GM12878 (cell line): Measurements from ENCODE around the gene SPAG9. TPM values are rescaled to one million over a fixed set of nuclear protein-coding genes. Genes with fewer than 3 reads are reported as not detected.

Experiments
- ATAC-seq: fragments of 200-7000 bp; cut with Tn5 transposase; 3 replicates; pipeline ENCODE4 v1.9.1; 2020; ENCODE audit warnings: mild to moderate bottlenecking, moderate library complexity
- BruUV-seq: library from RNA; stranded (reverse); fragments of 400-500 nt; replicated peaks from 2 replicates; lab custom pipeline; 2021; lab: Mats Ljungman, UMichigan
- CTCF ChIA-PET: fragments of 300-600 bp; sonication (Branson Sonifier 250); formaldehyde crosslinking; extraction: SDS; loops from one replicate; lab custom pipeline; 2021; ENCODE audit warnings: inconsistent platforms; lab: Yijun Ruan, JAX
- POLR2A ChIA-PET: fragments of 350-600 bp; formaldehyde crosslinking; extraction: SDS; loops from one replicate; lab custom pipeline; 2021; ENCODE audit warnings: inconsistent platforms; lab: Charles Lee
- RAD21 ChIA-PET: fragments of 300-600 bp; sonication (Branson Sonifier 250); formaldehyde crosslinking; loops from one replicate; lab custom pipeline; 2023; ENCODE audit warnings: antibody characterized with exemption; ENCODE audit not compliant: unreplicated experiment; lab: Charles Lee
- SMC1A ChIA-PET: fragments of 300-600 bp; sonication (Branson Sonifier 250); formaldehyde crosslinking; loops from one replicate; lab custom pipeline; 2023; ENCODE audit not compliant: unreplicated experiment, uncharacterized antibody; lab: Charles Lee
- DNase-seq: peaks from one replicate; pipeline ENCODE4 v3.0.0-alpha.2; 2011; ENCODE audit warnings: low read depth, low spot score
- FAIRE-seq: peaks from 3 replicates; lab custom pipeline; 2011; peaks lifted over from hg19 to GRCh38; lab: Jason Lieb, UNC
- H2AFZ ChIP-seq: 2 replicates; pipeline ENCODE4 v1.6.0; 2011; ENCODE audit warnings: low read depth, low read length, control low read depth; ENCODE audit not compliant: control insufficient read depth
- H3K27ac ChIP-seq: 2 replicates; pipeline ENCODE4 v1.5.1; 2011; ENCODE audit warnings: control low read depth; ENCODE audit not compliant: control insufficient read depth, insufficient read depth
- H3K27me3 ChIP-seq, 2 experiments: replicated peaks in 1 of 2; 2 replicates each; pipeline versions ENCODE4 v1.6.0 to v1.6.1; 2011; ENCODE audit warnings: low read length in 1 of 2; ENCODE audit not compliant: control insufficient read depth in 2 of 2, insufficient read depth in 2 of 2
- H3K36me3 ChIP-seq, 2 experiments: 2 replicates each; pipeline ENCODE4 v1.5.1; 2011; ENCODE audit warnings: low read length in 1 of 2; ENCODE audit not compliant: control insufficient read depth in 2 of 2, insufficient read depth in 2 of 2
- H3K4me1 ChIP-seq: 2 replicates; pipeline ENCODE4 v1.6.1; 2011; ENCODE audit warnings: mild to moderate bottlenecking, low read length, moderate library complexity, mixed read lengths; ENCODE audit not compliant: control insufficient read depth, insufficient read depth
- H3K4me2 ChIP-seq: 2 replicates; pipeline ENCODE4 v1.6.0; 2011; ENCODE audit warnings: control low read depth; ENCODE audit not compliant: control insufficient read depth, insufficient read depth
- H3K4me3 ChIP-seq: fragments of 200-600 bp; sonication (generic); 2 replicates; pipeline ENCODE4 v1.5.1; 2016
- H3K79me2 ChIP-seq: 2 replicates; pipeline ENCODE4 v1.6.0; 2011; ENCODE audit warnings: low read length; ENCODE audit not compliant: control insufficient read depth, insufficient read depth
- H3K9ac ChIP-seq: 2 replicates; pipeline ENCODE4 v1.8.0; 2011; ENCODE audit warnings: low read length, control low read depth, mixed read lengths; ENCODE audit not compliant: control insufficient read depth, insufficient read depth
- H3K9me3 ChIP-seq: replicated peaks from 3 replicates; pipeline ENCODE4 v1.5.1; 2011; ENCODE audit warnings: mild to moderate bottlenecking, low read length; ENCODE audit not compliant: control insufficient read depth, insufficient read depth
- H4K20me1 ChIP-seq: 2 replicates; pipeline ENCODE4 v1.6.0; 2011; ENCODE audit not compliant: control insufficient read depth, insufficient read depth
- EGR1 ChIP-seq, 2 experiments: IDR thresholded peaks; 1 replicate in 1 of 2; 2 replicates in 1 of 2; pipeline ENCODE4 v1.6.1; 2011 to 2012; ENCODE audit warnings: low read depth in 2 of 2, low read length in 2 of 2, borderline replicate concordance in 1 of 2, mild to moderate bottlenecking in 1 of 2, moderate library complexity in 1 of 2
- NFXL1 ChIP-seq: fragments of 450-650 bp; IDR thresholded peaks from 2 replicates; pipeline ENCODE4 v1.6.1; 2017; ENCODE audit warnings: antibody characterized with exemption, mild to moderate bottlenecking, borderline replicate concordance
- STAT3 ChIP-seq: IDR thresholded peaks from 2 replicates; pipeline ENCODE4 v1.6.1; 2011; ENCODE audit warnings: low read depth, low read length, improper control_type of control experiment
- ZNF592 ChIP-seq: fragments of 450-650 bp; IDR thresholded peaks from 2 replicates; pipeline ENCODE4 v1.6.1; 2017; ENCODE audit warnings: mild to moderate bottlenecking, moderate library complexity
- WGBS: methylation state at CpG from one replicate; pipeline ENCODE4 v1.1.6; 2016; ENCODE audit warnings: low lambda C conversion rate; ENCODE audit not compliant: insufficient replicate concordance, insufficient coverage; ENCODE audit errors: missing lambda C conversion rate; 5-methylcytosine and 5-hydroxymethylcytosine counted together
- in situ Hi-C: fragments of 300-500 bp; cut with MboI; formaldehyde crosslinking; loops from 9 replicates; pipeline ENCODE4 v1.14.3; 2018; ENCODE audit warnings: mixed read lengths
- intact Hi-C: fragments of 100-400 bp; cut with micrococcal nuclease; formaldehyde crosslinking; loops from one replicate; pipeline ENCODE4 v1.14.2; 2022; ENCODE audit not compliant: unreplicated experiment
- polyA plus RNA-seq, 11 experiments: library from polyadenylated mRNA; depleted of rRNA in 4 of 11; unstranded in 6 of 11; stranded (reverse) in 5 of 11; fragments of >200 nt; fragmentation: Nextera tagmentation in 4 of 11; fragmentation: Illumina TruSeq in 1 of 11; extraction: Ambion mirVana in 4 of 11; extraction: Trizol in 1 of 11; gene quantifications; 1 replicate in 1 of 11; 2 replicates in 10 of 11; pipeline versions ENCODE4 v1.2.1 to v1.2.3, GENCODE V29; 2011 to 2016; ENCODE audit warnings: inconsistent platforms in 2 of 11, missing spikeins in 2 of 11, low read depth in 1 of 11
- total RNA-seq, 4 experiments: library from RNA; depleted of rRNA in 3 of 4; stranded (reverse); fragments of >200 nt in 3 of 4; fragmentation: Illumina TruSeq in 1 of 4; extraction: Trizol in 1 of 4; gene quantifications; 2 replicates each; pipeline versions ENCODE4 v1.2.1 to v1.2.3, GENCODE V29; 2013 to 2021

The SPAG9 gene
- total and polyA plus RNA-seq, 10 of the 15 experiments (the other 5 are each of a cell fraction or from before 2014, with no cell fraction given): 6.6 to 42.0 (median 24.9) TPM

GRCh38 chr17:50946891-50947781 is 173.5 kb downstream of the SPAG9 start (continued):
- no peak for TF ChIP-seq ZNF592
- TF ChIP-seq, all 136 proteins: peak for 0

GRCh38 chr17:50946223-50946890 is 174.3 kb downstream of the SPAG9 start:
- BruUV-seq: no TSS peak
- WGBS: 76% methylated on average over 12 of the region's 12 CpGs
- no peak overlapping the region for H3K4me2 ChIP-seq
- no peaks in the 10 kb centered on the region for H3K9me3 ChIP-seq
- ChIA-PET RAD21 (interaction anchor here (1.2 kb wide), 1 partner anchor 87 kb away, joined by 3 read pairs; no protein-coding TSS in a partner anchor), CTCF (interaction anchor here (2.6 to 12.2 kb wide), 2 partner anchors 94 to 95 kb away, joined by 11 to 309 read pairs; no protein-coding TSS in a partner anchor), SMC1A (interaction anchor here (1.0 to 1.5 kb wide), 2 partner anchors 81 to 86 kb away, joined by 3 read pairs; no protein-coding TSS in a partner anchor)
- no peaks in the 10 kb centered on the region for H3K79me2 ChIP-seq
- H4K20me1 ChIP-seq: no peaks in the 10 kb centered on the region
- DNase-seq (no peak), ATAC-seq (no peak), FAIRE-seq (no peak)
- intact Hi-C loops: no loop called here
- no peaks in the 10 kb centered on the region for H3K36me3 ChIP-seq
- no peak overlapping the region for H3K9ac ChIP-seq
- H3K4me1 ChIP-seq: peaks cover 14% of the 10 kb centered on the region
- H3K4me3 ChIP-seq: no peak overlapping the region
- in situ Hi-C loops: no loop called here
- no peak overlapping the region for H3K27ac ChIP-seq
- no peak overlapping the region for H2AFZ ChIP-seq
- TF ChIP-seq NFXL1: no peak
- TF ChIP-seq EGR1 (IDR thresholded peaks at IDR 0.05; ENCODE audit: borderline replicate concordance in 1 of 2, low read depth in 2 of 2, low read length in 2 of 2): no peak
- no peak for TF ChIP-seq STAT3
- TF ChIP-seq, all 136 proteins: peak for 0
- no peaks in the 10 kb centered on the region; a peak in 1 of 4 replicates for H3K27me3 ChIP-seq
- POLR2A ChIA-PET: no interaction called here
